ENCODE results near the gene MAP7.
"Not testable (repeated sequence)": the region's sequence is repeated elsewhere in the genome, so short reads cannot be mapped to it uniquely, and the experiment has no call there.

Gene MAP7

GRCh38 chr6:136487759-136488425, 62.3 kb downstream of the MAP7 start:
- Histone ChIP-seq H4K20me1 (ENCODE audit: insufficient read depth, low read length) (no peaks in the 10 kb centered on the region), H3K36me3 (replicated peaks; ENCODE audit: insufficient read depth, low read length) (no peaks in the 10 kb centered on the region), H3K27me3 (replicated peaks; ENCODE audit: insufficient read depth, low read length) (no peaks in the 10 kb centered on the region), H3K79me2 (ENCODE audit: low read length) (no peaks in the 10 kb centered on the region), H3K9ac (ENCODE audit: low read length) (no peak overlapping the region), H3K27ac (ENCODE audit: low read length) (no peak overlapping the region), H3F3A (ENCODE audit: insufficient read depth, low read length) (no peaks in the 10 kb centered on the region), H3K4me2 (ENCODE audit: low read depth, low read length) (no peak overlapping the region), H3K4me1 (ENCODE audit: low read length) (no peaks in the 10 kb centered on the region), H3K9me3 (replicated peaks; ENCODE audit: insufficient read depth, low read length) (no peaks in the 10 kb centered on the region), H2AFZ (ENCODE audit: low read length) (no peak overlapping the region), H3K9me2 (replicated peaks; ENCODE audit: insufficient read depth, low read length) (no peaks in the 10 kb centered on the region), H3K4me3 (ENCODE audit: low read length) (no peak overlapping the region)
- no peak for TF ChIP-seq EZH2phosphoT487 (IDR thresholded peaks at IDR 0.05; ENCODE audit: low read length)
- no peak for TF ChIP-seq EZH2 (optimal IDR thresholded peaks at IDR 0.05; ENCODE audit: low read depth, low read length)
- TF ChIP-seq, protein P1, sequence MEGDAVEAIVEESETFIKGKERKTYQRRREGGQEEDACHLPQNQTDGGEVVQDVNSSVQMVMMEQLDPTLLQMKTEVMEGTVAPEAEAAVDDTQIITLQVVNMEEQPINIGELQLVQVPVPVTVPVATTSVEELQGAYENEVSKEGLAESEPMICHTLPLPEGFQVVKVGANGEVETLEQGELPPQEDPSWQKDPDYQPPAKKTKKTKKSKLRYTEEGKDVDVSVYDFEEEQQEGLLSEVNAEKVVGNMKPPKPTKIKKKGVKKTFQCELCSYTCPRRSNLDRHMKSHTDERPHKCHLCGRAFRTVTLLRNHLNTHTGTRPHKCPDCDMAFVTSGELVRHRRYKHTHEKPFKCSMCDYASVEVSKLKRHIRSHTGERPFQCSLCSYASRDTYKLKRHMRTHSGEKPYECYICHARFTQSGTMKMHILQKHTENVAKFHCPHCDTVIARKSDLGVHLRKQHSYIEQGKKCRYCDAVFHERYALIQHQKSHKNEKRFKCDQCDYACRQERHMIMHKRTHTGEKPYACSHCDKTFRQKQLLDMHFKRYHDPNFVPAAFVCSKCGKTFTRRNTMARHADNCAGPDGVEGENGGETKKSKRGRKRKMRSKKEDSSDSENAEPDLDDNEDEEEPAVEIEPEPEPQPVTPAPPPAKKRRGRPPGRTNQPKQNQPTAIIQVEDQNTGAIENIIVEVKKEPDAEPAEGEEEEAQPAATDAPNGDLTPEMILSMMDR (IDR thresholded peaks at IDR 0.05; ENCODE audit: low read length): no peak
- DNase-seq: no peak

- Histone ChIP-seq H2AFZ (ENCODE audit: low read length) (no peak overlapping the region), H3K36me3 (replicated peaks; ENCODE audit: insufficient read depth, low read length) (no peaks in the 10 kb centered on the region), H3K4me2 (ENCODE audit: low read depth, low read length) (no peak overlapping the region), H3K27me3 (replicated peaks; ENCODE audit: insufficient read depth, low read length) (no peaks in the 10 kb centered on the region), H3K9ac (ENCODE audit: low read length) (no peak overlapping the region), H3K9me2 (replicated peaks; ENCODE audit: insufficient read depth, low read length) (no peaks in the 10 kb centered on the region), H3F3A (ENCODE audit: insufficient read depth, low read length) (no peaks in the 10 kb centered on the region), H3K27ac (ENCODE audit: low read length) (no peak overlapping the region), H3K4me1 (ENCODE audit: low read length) (no peaks in the 10 kb centered on the region), H4K20me1 (ENCODE audit: insufficient read depth, low read length) (no peaks in the 10 kb centered on the region), H3K4me3 (ENCODE audit: low read length) (no peak overlapping the region), H3K79me2 (ENCODE audit: low read length) (no peaks in the 10 kb centered on the region), H3K9me3 (replicated peaks; ENCODE audit: insufficient read depth, low read length) (no peaks in the 10 kb centered on the region)
- DNase-seq: no peak
- TF ChIP-seq, protein P1 (IDR thresholded peaks at IDR 0.05; ENCODE audit: low read length): no peak
- no peak for TF ChIP-seq EZH2 (optimal IDR thresholded peaks at IDR 0.05; ENCODE audit: low read depth, low read length)
- TF ChIP-seq EZH2phosphoT487 (IDR thresholded peaks at IDR 0.05; ENCODE audit: low read length): no peak
These were observed 63.9 kb downstream of the MAP7 start for GRCh38 chr6:136486357-136486756.

- Histone ChIP-seq H4K20me1 (ENCODE audit: insufficient read depth, low read length) (no peaks in the 10 kb centered on the region), H3K36me3 (replicated peaks; ENCODE audit: insufficient read depth, low read length) (no peaks in the 10 kb centered on the region), H3K27ac (ENCODE audit: low read length) (no peak overlapping the region), H3K4me2 (ENCODE audit: low read depth, low read length) (no peak overlapping the region), H3K4me3 (ENCODE audit: low read length) (no peak overlapping the region), H3K9ac (ENCODE audit: low read length) (no peak overlapping the region), H3F3A (ENCODE audit: insufficient read depth, low read length) (no peaks in the 10 kb centered on the region), H3K9me2 (replicated peaks; ENCODE audit: insufficient read depth, low read length) (no peaks in the 10 kb centered on the region), H2AFZ (ENCODE audit: low read length) (no peak overlapping the region), H3K4me1 (ENCODE audit: low read length) (no peaks in the 10 kb centered on the region), H3K9me3 (replicated peaks; ENCODE audit: insufficient read depth, low read length) (no peaks in the 10 kb centered on the region), H3K79me2 (ENCODE audit: low read length) (no peaks in the 10 kb centered on the region), H3K27me3 (replicated peaks; ENCODE audit: insufficient read depth, low read length) (no peaks in the 10 kb centered on the region)
- TF ChIP-seq, protein P1 (IDR thresholded peaks at IDR 0.05; ENCODE audit: low read length): no peak
- no peak for TF ChIP-seq EZH2 (optimal IDR thresholded peaks at IDR 0.05; ENCODE audit: low read depth, low read length)
- TF ChIP-seq EZH2phosphoT487 (IDR thresholded peaks at IDR 0.05; ENCODE audit: low read length): no peak
- DNase-seq: no peak
These were observed 66.3 kb downstream of the MAP7 start for GRCh38 chr6:136483906-136484305.

- H2AFZ ChIP-seq (ENCODE audit: low read length); H3K9me3 ChIP-seq (replicated peaks; ENCODE audit: insufficient read depth, low read length); H3F3A ChIP-seq (ENCODE audit: insufficient read depth, low read length); H3K4me3 ChIP-seq (ENCODE audit: low read length); H4K20me1 ChIP-seq (ENCODE audit: insufficient read depth, low read length); H3K9ac ChIP-seq (ENCODE audit: low read length); H3K36me3 ChIP-seq (replicated peaks; ENCODE audit: insufficient read depth, low read length); H3K27me3 ChIP-seq (replicated peaks; ENCODE audit: insufficient read depth, low read length); H3K79me2 ChIP-seq (ENCODE audit: low read length); H3K4me1 ChIP-seq (ENCODE audit: low read length); H3K9me2 ChIP-seq (replicated peaks; ENCODE audit: insufficient read depth, low read length); H3K4me2 ChIP-seq (ENCODE audit: low read depth, low read length); H3K27ac ChIP-seq (ENCODE audit: low read length); DNase-seq: not testable (repeated sequence)
These were observed 67.2 kb downstream of the MAP7 start for GRCh38 chr6:136483005-136483404.

All from MM.1S (cell line).